Endothelial cell of umbilical vein (primary cell): Measurements from ENCODE around the gene SPRY4. TPM values are rescaled to one million over a fixed set of nuclear protein-coding genes. Genes with fewer than 3 reads are reported as not detected.
"Not testable (repeated sequence)": the region's sequence is repeated elsewhere in the genome, so short reads cannot be mapped to it uniquely, and the experiment has no call there.

Source experiments
- BruUV-seq: library from RNA; stranded (reverse); fragments of 400-500 nt; replicated peaks from 2 replicates; lab custom pipeline; 2021; lab: Mats Ljungman, UMichigan
- CTCF ChIA-PET: fragments of 300-600, 350-600 bp; sonication (Branson Sonifier 250); formaldehyde crosslinking; loops from one replicate; lab custom pipeline; 2021; ENCODE audit warnings: antibody characterized with exemption, inconsistent platforms; lab: Charles Lee
- POLR2A ChIA-PET: fragments of 300-600, 350-600 bp; sonication (Branson Sonifier 250); formaldehyde crosslinking; loops from one replicate; lab custom pipeline; 2021; ENCODE audit warnings: antibody characterized with exemption, inconsistent platforms; lab: Charles Lee
- DNase-seq: peaks from one replicate; pipeline ENCODE4 v3.0.0-alpha.2; 2011; ENCODE audit warnings: low read depth, low spot score
- FAIRE-seq: peaks from 2 replicates; lab custom pipeline; 2011; peaks lifted over from hg19 to GRCh38; lab: Jason Lieb, UNC
- H2AFZ ChIP-seq: 2 replicates; pipeline ENCODE4 v1.6.0; 2012; ENCODE audit warnings: low read depth, low read length, control low read depth, inconsistent platforms
- H3K27ac ChIP-seq: 2 replicates; pipeline ENCODE4 v1.5.1; 2011; ENCODE audit warnings: low read depth, mild to moderate bottlenecking, control low read depth, low read length, moderate library complexity; ENCODE audit not compliant: insufficient read depth
- H3K27me3 ChIP-seq, 2 experiments: 2 replicates each; pipeline versions ENCODE4 v1.6.0 to v1.6.1; 2011; ENCODE audit warnings: low read length in 2 of 2, mixed read lengths in 1 of 2; ENCODE audit not compliant: control insufficient read depth in 2 of 2, insufficient read depth in 2 of 2
- H3K36me3 ChIP-seq, 2 experiments: 2 replicates in 1 of 2; 3 replicates in 1 of 2; pipeline ENCODE4 v1.5.1; 2011; ENCODE audit warnings: low read length in 2 of 2, mild to moderate bottlenecking in 1 of 2, moderate library complexity in 1 of 2; ENCODE audit not compliant: control insufficient read depth in 2 of 2, insufficient read depth in 2 of 2; ENCODE audit errors: extremely low read depth in 1 of 2
- H3K4me1 ChIP-seq: 3 replicates; pipeline ENCODE4 v1.5.1; 2011; ENCODE audit warnings: mild to moderate bottlenecking, low read length; ENCODE audit not compliant: control insufficient read depth, insufficient read depth; ENCODE audit errors: extremely low read depth
- H3K4me2 ChIP-seq: 2 replicates; pipeline ENCODE4 v1.6.1; 2011; ENCODE audit warnings: low read length, control low read depth, mixed read lengths; ENCODE audit not compliant: insufficient read depth
- H3K4me3 ChIP-seq, 3 experiments: fragments of 200-600 bp in 1 of 3; sonication (generic), shearing (Covaris generic) in 1 of 3; replicated peaks in 1 of 3; 2 replicates each; pipeline ENCODE4 v1.5.1; 2011 to 2016; ENCODE audit warnings: control low read depth in 3 of 3, low read length in 3 of 3, mild to moderate bottlenecking in 2 of 3, inconsistent platforms in 1 of 3, low read depth in 1 of 3, moderate library complexity in 1 of 3; ENCODE audit not compliant: insufficient read depth in 1 of 3
- H3K79me2 ChIP-seq: 2 replicates; pipeline ENCODE4 v1.6.0; 2012; ENCODE audit warnings: low read length, inconsistent platforms; ENCODE audit not compliant: control insufficient read depth, insufficient read depth
- H3K9ac ChIP-seq: replicated peaks from 2 replicates; pipeline ENCODE3; 2011; ENCODE audit warnings: low read length, control low read depth; ENCODE audit not compliant: insufficient read depth; ENCODE audit errors: extremely low read depth
- H3K9me1 ChIP-seq: replicated peaks from 3 replicates; pipeline ENCODE4 v1.6.0; 2011; ENCODE audit warnings: mild to moderate bottlenecking, low read length; ENCODE audit not compliant: control insufficient read depth, insufficient read depth; ENCODE audit errors: extremely low read depth
- H3K9me3 ChIP-seq: replicated peaks from 2 replicates; pipeline ENCODE4 v1.5.1; 2012; ENCODE audit warnings: low read length, inconsistent platforms; ENCODE audit not compliant: control insufficient read depth, insufficient read depth
- H4K20me1 ChIP-seq: replicated peaks from 2 replicates; pipeline ENCODE3; 2011; ENCODE audit warnings: mild to moderate bottlenecking, low read length; ENCODE audit not compliant: control insufficient read depth, insufficient read depth; ENCODE audit errors: extremely low read depth
- EZH2 ChIP-seq: IDR thresholded peaks from 2 replicates; pipeline ENCODE4 v1.6.1; 2012; ENCODE audit warnings: borderline replicate concordance, low read depth, mild to moderate bottlenecking, moderate library complexity, low read length, inconsistent platforms; ENCODE audit not compliant: severe bottlenecking
- FOS ChIP-seq: IDR thresholded peaks from 2 replicates; pipeline ENCODE4 v1.6.1; 2011; ENCODE audit warnings: mild to moderate bottlenecking, low read length, moderate library complexity, borderline replicate concordance; ENCODE audit not compliant: insufficient read depth
- GATA2 ChIP-seq: IDR thresholded peaks from 2 replicates; pipeline ENCODE4 v1.7.0; 2011; ENCODE audit warnings: low read depth, mild to moderate bottlenecking, moderate library complexity, mixed read lengths, low read length; ENCODE audit not compliant: insufficient read length, insufficient read depth
- JUN ChIP-seq: IDR thresholded peaks from 2 replicates; pipeline ENCODE4 v1.6.1; 2011; ENCODE audit warnings: borderline replicate concordance, low read depth; ENCODE audit not compliant: insufficient read length, insufficient read depth
- MYC ChIP-seq: IDR thresholded peaks from one replicate; pipeline ENCODE4 v1.6.1; 2011; ENCODE audit warnings: mild to moderate bottlenecking, low read depth, low read length
- POLR2A ChIP-seq: IDR thresholded peaks from 2 replicates; pipeline ENCODE4 v1.6.1; 2012; ENCODE audit warnings: low read depth, mild to moderate bottlenecking, control low read depth, low read length
- POLR2AphosphoS5 ChIP-seq: IDR thresholded peaks from 2 replicates; pipeline ENCODE4 v1.6.1; 2012; ENCODE audit warnings: low read depth, mild to moderate bottlenecking, control low read depth, low read length, moderate library complexity; ENCODE audit not compliant: insufficient read depth
- dilution Hi-C: fragments of 300-500 bp; cut with MboI; formaldehyde crosslinking; loops from one replicate; pipeline ENCODE4 v1.15.0; 2019; ENCODE audit warnings: low sequenced_read_pairs; ENCODE audit not compliant: extremely low pct_ligation_motif_present
- intact Hi-C: fragments of 100-400 bp; cut with micrococcal nuclease; formaldehyde crosslinking; loops from one replicate; pipeline ENCODE4 v1.10.0; 2022
- polyA plus RNA-seq, 4 experiments: library from polyadenylated mRNA; depleted of rRNA in 3 of 4; stranded (reverse) in 3 of 4; unstranded in 1 of 4; fragments of >200 nt; gene quantifications; 2 replicates each; pipeline versions ENCODE4 v1.2.1 to v1.2.3, GENCODE V29; 2011 to 2012; ENCODE audit warnings: missing spikeins in 1 of 4
- total RNA-seq: library from RNA; stranded (reverse); gene quantifications from 2 replicates; pipeline ENCODE4 v1.2.3, GENCODE V29; 2021
- TF ChIP-seq, protein P1 (sequence below): IDR thresholded peaks from 2 replicates; pipeline ENCODE4 v1.6.1; 2011; ENCODE audit not compliant: insufficient read depth, insufficient read length
- TF ChIP-seq, protein P2 (sequence below), 2 donors: IDR thresholded peaks; 1 replicate in 1 of 2; 2 replicates in 1 of 2; pipeline ENCODE4 v1.5.1; 2011; ENCODE audit warnings: low read length in 2 of 2, mild to moderate bottlenecking in 2 of 2, moderate library complexity in 2 of 2, control low read depth in 1 of 2, inconsistent platforms in 1 of 2, low read depth in 1 of 2; ENCODE audit not compliant: insufficient read depth in 1 of 2; ENCODE audit errors: extremely low read depth in 1 of 2

Gene SPRY4
- total and polyA plus RNA-seq, 2 donors (not counting 3 experiments of a cell fraction or from before 2014, with no cell fraction given), result 9.3 to 33.9 TPM

DNA sequence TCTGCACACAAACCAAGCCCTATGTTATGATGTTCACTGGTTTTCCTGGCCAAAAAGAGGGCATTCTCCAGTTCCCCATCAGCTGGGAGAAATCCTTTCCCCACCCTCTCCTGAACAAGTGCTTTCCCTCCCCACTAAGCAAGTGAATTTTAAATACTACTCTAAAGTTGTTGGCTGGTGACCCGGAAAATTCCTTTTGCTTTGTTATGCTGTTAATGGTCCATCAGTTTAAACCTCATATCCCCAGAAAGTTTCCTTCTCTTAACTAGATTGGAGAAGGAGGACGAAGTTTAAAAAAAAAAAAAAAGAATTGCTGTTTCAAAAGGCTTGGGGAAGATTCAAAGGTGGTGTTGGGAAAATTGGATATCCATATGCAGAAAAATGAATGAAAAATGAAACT is 21.9 kb upstream of the SPRY4 start:
- H3K27ac ChIP-seq, result no peak overlapping the region
- H3K4me1 ChIP-seq, result no peaks in the 10 kb centered on the region
- BruUV-seq, result no TSS peak
- H3K9ac ChIP-seq, result no peak overlapping the region
- intact Hi-C loops, result no loop called here
- H3K36me3 ChIP-seq, result no peaks in the 10 kb centered on the region
- FAIRE-seq, result no peak
- H3K4me2 ChIP-seq, result no peak overlapping the region
- ChIA-PET CTCF (no interaction called here), POLR2A (no interaction called here)
- peaks cover 4% of the 10 kb centered on the region for H3K9me3 ChIP-seq
- H3K9me1 ChIP-seq, result no peaks in the 10 kb centered on the region
- DNase-seq, result no peak
- no peak overlapping the region for H2AFZ ChIP-seq
- no peaks in the 10 kb centered on the region for H3K27me3 ChIP-seq
- H4K20me1 ChIP-seq, result no peaks in the 10 kb centered on the region
- H3K4me3 ChIP-seq, result no peak overlapping the region
- no peaks in the 10 kb centered on the region for H3K79me2 ChIP-seq
- TF ChIP-seq EZH2 (no peak), JUN (no peak), GATA2 (no peak), POLR2A (no peak), MYC (no peak), FOS (no peak), POLR2AphosphoS5 (no peak)
- TF ChIP-seq, protein P1, sequence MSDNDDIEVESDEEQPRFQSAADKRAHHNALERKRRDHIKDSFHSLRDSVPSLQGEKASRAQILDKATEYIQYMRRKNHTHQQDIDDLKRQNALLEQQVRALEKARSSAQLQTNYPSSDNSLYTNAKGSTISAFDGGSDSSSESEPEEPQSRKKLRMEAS, result no peak
- TF ChIP-seq, protein P2, sequence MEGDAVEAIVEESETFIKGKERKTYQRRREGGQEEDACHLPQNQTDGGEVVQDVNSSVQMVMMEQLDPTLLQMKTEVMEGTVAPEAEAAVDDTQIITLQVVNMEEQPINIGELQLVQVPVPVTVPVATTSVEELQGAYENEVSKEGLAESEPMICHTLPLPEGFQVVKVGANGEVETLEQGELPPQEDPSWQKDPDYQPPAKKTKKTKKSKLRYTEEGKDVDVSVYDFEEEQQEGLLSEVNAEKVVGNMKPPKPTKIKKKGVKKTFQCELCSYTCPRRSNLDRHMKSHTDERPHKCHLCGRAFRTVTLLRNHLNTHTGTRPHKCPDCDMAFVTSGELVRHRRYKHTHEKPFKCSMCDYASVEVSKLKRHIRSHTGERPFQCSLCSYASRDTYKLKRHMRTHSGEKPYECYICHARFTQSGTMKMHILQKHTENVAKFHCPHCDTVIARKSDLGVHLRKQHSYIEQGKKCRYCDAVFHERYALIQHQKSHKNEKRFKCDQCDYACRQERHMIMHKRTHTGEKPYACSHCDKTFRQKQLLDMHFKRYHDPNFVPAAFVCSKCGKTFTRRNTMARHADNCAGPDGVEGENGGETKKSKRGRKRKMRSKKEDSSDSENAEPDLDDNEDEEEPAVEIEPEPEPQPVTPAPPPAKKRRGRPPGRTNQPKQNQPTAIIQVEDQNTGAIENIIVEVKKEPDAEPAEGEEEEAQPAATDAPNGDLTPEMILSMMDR (IDR thresholded peaks at IDR 0.05; ENCODE audit: extremely low read depth in 1 of 2, insufficient read depth in 1 of 2, low read depth in 1 of 2, low read length in 2 of 2), result no peak
- dilution Hi-C loops, result no loop called here

DNA sequence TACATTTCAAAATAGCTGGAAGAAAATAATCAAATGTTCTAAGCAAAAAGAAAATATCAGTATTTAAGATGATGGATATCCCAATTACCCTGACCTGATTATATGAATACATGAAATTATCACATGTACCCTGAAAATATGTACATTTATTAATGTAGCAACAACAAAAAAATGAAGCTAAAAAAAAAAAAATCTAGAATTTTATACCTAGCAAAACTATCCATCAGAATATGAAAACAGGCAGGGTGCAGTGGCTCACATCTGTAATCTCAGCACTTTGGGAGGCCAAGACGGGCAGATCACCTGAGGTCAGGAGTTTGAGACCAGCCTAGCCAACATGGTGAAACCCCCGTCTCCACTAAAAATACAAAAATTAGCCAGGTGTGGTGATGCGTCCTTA is 20.1 kb upstream of the SPRY4 start:
- H3K9me1 ChIP-seq, intact Hi-C loops, DNase-seq, H4K20me1 ChIP-seq, H2AFZ ChIP-seq, FAIRE-seq, H3K4me1 ChIP-seq, H3K36me3 ChIP-seq, BruUV-seq, H3K27ac ChIP-seq, H3K79me2 ChIP-seq, H3K9me3 ChIP-seq, POLR2A ChIA-PET, H3K4me3 ChIP-seq, H3K4me2 ChIP-seq, H3K9ac ChIP-seq, dilution Hi-C loops, H3K27me3 ChIP-seq: not testable (repeated sequence)
- CTCF ChIA-PET, result interaction anchor here (1.2 kb wide), 1 partner anchor 19 kb away, joined by 3 read pairs; no protein-coding TSS in a partner anchor
